Breast epithelium (tissue), 3 donors: ENCODE results near the gene NOL6.

Experiments used
- POLR2A ChIP-seq: fragments of 450-650 bp; IDR thresholded peaks from one replicate; pipeline ENCODE4 v1.6.1; 2016; ENCODE audit warnings: antibody characterized with exemption, mild to moderate bottlenecking, moderate library complexity
- POLR2AphosphoS5 ChIP-seq, 3 donors: sonication (generic); formaldehyde crosslinking; IDR thresholded peaks; one replicate each; pipeline ENCODE4 v1.6.1; 2017; ENCODE audit warnings: antibody characterized with exemption in 3 of 3
- TF ChIP-seq, protein P1 (sequence below), 3 donors: fragments of 450-650 bp; IDR thresholded peaks; one replicate each; pipeline ENCODE4 v1.5.1; 2016 to 2017; ENCODE audit warnings: antibody characterized with exemption in 3 of 3, mild to moderate bottlenecking in 3 of 3, moderate library complexity in 3 of 3

DNA sequence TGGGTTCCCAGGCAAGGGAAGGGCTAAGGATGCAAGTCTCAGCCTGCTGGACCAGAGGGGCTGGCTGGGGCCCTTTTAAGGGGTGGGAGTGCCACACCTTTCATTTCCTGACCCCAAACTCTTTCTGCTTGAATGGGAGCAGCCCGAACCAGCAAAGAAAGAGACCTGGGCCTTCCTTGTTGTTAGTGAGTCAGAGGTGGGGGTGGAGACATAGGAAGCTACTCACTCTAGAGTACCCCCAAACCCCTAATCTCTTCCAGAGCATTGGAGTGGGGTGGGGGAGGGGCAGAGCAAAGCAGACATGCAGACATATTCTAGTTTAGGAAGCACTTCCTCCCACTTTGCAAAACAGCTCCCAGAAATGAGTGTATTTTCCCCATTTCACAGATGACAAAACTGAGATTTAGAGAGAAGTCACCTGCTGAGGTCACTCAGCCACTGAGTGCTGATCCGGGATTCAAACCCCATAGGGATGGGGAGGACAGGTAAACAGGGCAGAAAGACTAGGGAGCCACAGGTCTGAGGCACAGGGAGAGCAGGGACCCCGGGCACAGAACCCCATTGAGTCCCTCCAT lies 20.4 kb downstream of the NOL6 start:
- TF ChIP-seq, protein P1, sequence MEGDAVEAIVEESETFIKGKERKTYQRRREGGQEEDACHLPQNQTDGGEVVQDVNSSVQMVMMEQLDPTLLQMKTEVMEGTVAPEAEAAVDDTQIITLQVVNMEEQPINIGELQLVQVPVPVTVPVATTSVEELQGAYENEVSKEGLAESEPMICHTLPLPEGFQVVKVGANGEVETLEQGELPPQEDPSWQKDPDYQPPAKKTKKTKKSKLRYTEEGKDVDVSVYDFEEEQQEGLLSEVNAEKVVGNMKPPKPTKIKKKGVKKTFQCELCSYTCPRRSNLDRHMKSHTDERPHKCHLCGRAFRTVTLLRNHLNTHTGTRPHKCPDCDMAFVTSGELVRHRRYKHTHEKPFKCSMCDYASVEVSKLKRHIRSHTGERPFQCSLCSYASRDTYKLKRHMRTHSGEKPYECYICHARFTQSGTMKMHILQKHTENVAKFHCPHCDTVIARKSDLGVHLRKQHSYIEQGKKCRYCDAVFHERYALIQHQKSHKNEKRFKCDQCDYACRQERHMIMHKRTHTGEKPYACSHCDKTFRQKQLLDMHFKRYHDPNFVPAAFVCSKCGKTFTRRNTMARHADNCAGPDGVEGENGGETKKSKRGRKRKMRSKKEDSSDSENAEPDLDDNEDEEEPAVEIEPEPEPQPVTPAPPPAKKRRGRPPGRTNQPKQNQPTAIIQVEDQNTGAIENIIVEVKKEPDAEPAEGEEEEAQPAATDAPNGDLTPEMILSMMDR (IDR thresholded peaks at IDR 0.05): no peak
- TF ChIP-seq POLR2A: no peak
- no peak for TF ChIP-seq POLR2AphosphoS5 (IDR thresholded peaks at IDR 0.05)
